Left renal pelvis (tissue), 4 donors: ENCODE results near the gene ARFIP2. TPM values are rescaled to one million over a fixed set of nuclear protein-coding genes. Genes with fewer than 3 reads are reported as not detected.

Source experiments
- DNase-seq, 4 donors: peaks; one replicate each; pipeline ENCODE4 v3.0.0-alpha.2; 2013; ENCODE audit warnings: low read depth in 4 of 4, low spot score in 3 of 4
- polyA plus RNA-seq, 4 donors: library from polyadenylated mRNA; unstranded; fragments of 120-200 nt; gene quantifications; one replicate each; pipeline ENCODE4 v1.2.1, GENCODE V29; 2013; ENCODE audit not compliant: insufficient read length in 4 of 4

ARFIP2 gene
- polyA plus RNA-seq, 4 donors: 52.2 to 77.1 (median 66.8) TPM

- DNase-seq: no peak
These were observed 1.9 kb upstream of the ARFIP2 start for GRCh38 chr11:6483015-6483414.

- no peak for DNase-seq
These were observed 1.3 kb upstream of the ARFIP2 start for GRCh38 chr11:6482441-6482840.

GRCh38 chr11:6481924-6482275 is 769 bp upstream of the ARFIP2 start:
- no peak for DNase-seq

- DNase-seq: no peak
These were observed 724 bp downstream of the ARFIP2 start for GRCh38 chr11:6480299-6480914.

GRCh38 chr11:6476571-6476970 is 4.6 kb downstream of the ARFIP2 start:
- DNase-seq: no peak

- no peak for DNase-seq
These were observed 5.2 kb downstream of the ARFIP2 start for GRCh38 chr11:6475936-6476335.

- no peak for DNase-seq
These were observed 6.2 kb downstream of the ARFIP2 start for GRCh38 chr11:6474806-6475500.

- no peak for DNase-seq
These were observed 6.7 kb downstream of the ARFIP2 start for GRCh38 chr11:6474413-6474792.

GRCh38 chr11:6473451-6474412 is 7.4 kb downstream of the ARFIP2 start, which contains the start of gene TRIM3:
TRIM3 (minus strand) TSS chr11:6473941; CDS start chr11:6465695, 8,246 bp downstream.
- DNase-seq: peak; percentile 63 to 77 (median 77)

GRCh38 chr11:6472934-6473333 is 8.2 kb downstream of the ARFIP2 start:
- DNase-seq: no peak

GRCh38 chr11:6469599-6469998 is 11.5 kb downstream of the ARFIP2 start:
- DNase-seq: no peak

GRCh38 chr11:6468712-6469495 is 12.2 kb downstream of the ARFIP2 start:
- DNase-seq: peak; percentile 85 to 89 (median 87)

GRCh38 chr11:6459099-6459450 is 22.1 kb downstream of the ARFIP2 start:
- DNase-seq: no peak

- no peak for DNase-seq
These were observed 22.6 kb downstream of the ARFIP2 start for GRCh38 chr11:6458352-6459098.

- no peak for DNase-seq
These were observed 23.4 kb downstream of the ARFIP2 start for GRCh38 chr11:6457581-6458320.

- DNase-seq: no peak
These were observed 24.6 kb downstream of the ARFIP2 start for GRCh38 chr11:6456361-6457073.

- no peak for DNase-seq
These were observed 26.1 kb downstream of the ARFIP2 start for GRCh38 chr11:6455070-6455469.

- DNase-seq: no peak
These were observed 28.0 kb downstream of the ARFIP2 start for GRCh38 chr11:6453152-6453551.

GRCh38 chr11:6452219-6452618 is 28.9 kb downstream of the ARFIP2 start:
- no peak for DNase-seq
